Measurements from ENCODE around the gene KIF23. TPM values are rescaled to one million over a fixed set of nuclear protein-coding genes. Genes with fewer than 3 reads are reported as not detected.
"Not testable (repeated sequence)": the region's sequence is repeated elsewhere in the genome, so short reads cannot be mapped to it uniquely, and the experiment has no call there.

The KIF23 gene
- total and polyA plus RNA-seq, 11 donors: 0.23 to 7.7 (median 0.66) TPM; not detected in 1

DNA sequence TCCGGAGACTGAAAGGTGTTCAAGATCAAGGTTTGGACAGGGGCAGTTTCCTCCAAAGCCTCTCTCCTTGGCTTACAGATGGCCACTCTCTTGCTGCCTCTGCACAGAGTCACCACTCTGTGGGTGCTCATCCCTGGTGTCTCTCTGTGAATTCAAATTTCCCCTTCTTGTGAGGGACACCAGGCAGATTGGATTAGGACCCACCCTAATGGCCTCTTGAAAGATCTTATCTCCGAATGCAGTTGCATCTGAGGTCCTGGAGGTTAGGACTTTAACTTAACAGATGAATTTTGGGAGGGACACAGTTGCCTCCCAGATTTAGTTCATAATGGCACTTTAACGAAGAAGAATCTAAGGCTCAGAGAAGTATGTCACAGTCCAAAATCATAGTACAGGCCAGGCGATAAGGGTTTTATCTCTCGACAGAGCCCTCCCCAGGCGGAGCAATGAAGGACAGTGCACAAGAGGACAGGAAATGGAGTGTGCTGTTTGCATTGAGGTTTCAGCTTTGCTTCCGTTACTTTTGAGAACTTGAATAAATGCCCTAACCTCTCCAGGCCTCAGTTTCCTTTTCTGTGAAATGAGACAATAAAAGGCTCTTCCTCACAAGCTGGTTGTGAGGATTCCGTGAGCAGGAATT lies 38.9 kb upstream of the KIF23 start:
- no peak overlapping the region for H3K4me3 ChIP-seq
- no peaks in the 10 kb centered on the region for H3K4me1 ChIP-seq
- TF ChIP-seq, protein P1, sequence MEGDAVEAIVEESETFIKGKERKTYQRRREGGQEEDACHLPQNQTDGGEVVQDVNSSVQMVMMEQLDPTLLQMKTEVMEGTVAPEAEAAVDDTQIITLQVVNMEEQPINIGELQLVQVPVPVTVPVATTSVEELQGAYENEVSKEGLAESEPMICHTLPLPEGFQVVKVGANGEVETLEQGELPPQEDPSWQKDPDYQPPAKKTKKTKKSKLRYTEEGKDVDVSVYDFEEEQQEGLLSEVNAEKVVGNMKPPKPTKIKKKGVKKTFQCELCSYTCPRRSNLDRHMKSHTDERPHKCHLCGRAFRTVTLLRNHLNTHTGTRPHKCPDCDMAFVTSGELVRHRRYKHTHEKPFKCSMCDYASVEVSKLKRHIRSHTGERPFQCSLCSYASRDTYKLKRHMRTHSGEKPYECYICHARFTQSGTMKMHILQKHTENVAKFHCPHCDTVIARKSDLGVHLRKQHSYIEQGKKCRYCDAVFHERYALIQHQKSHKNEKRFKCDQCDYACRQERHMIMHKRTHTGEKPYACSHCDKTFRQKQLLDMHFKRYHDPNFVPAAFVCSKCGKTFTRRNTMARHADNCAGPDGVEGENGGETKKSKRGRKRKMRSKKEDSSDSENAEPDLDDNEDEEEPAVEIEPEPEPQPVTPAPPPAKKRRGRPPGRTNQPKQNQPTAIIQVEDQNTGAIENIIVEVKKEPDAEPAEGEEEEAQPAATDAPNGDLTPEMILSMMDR (IDR thresholded peaks at IDR 0.05): no peak
- TF ChIP-seq POLR2A (IDR thresholded peaks at IDR 0.05): no peak
- peaks cover 0 to 5% (median 0%) of the 10 kb centered on the region in 9 donors for H3K27me3 ChIP-seq
- intact Hi-C loops (cut with DNase I): no loop called here
- ATAC-seq (no peak), DNase-seq (no peak)
- no peaks in the 10 kb centered on the region for H3K36me3 ChIP-seq
- H3K9me3 ChIP-seq: peaks cover 0 to 5% (median 0%) of the 10 kb centered on the region in 12 donors
- no peak overlapping the region for H3K27ac ChIP-seq
- WGBS, 4 donors: 57 to 64% (median 58%) methylated on average over 8 of the region's 8 CpGs

DNA sequence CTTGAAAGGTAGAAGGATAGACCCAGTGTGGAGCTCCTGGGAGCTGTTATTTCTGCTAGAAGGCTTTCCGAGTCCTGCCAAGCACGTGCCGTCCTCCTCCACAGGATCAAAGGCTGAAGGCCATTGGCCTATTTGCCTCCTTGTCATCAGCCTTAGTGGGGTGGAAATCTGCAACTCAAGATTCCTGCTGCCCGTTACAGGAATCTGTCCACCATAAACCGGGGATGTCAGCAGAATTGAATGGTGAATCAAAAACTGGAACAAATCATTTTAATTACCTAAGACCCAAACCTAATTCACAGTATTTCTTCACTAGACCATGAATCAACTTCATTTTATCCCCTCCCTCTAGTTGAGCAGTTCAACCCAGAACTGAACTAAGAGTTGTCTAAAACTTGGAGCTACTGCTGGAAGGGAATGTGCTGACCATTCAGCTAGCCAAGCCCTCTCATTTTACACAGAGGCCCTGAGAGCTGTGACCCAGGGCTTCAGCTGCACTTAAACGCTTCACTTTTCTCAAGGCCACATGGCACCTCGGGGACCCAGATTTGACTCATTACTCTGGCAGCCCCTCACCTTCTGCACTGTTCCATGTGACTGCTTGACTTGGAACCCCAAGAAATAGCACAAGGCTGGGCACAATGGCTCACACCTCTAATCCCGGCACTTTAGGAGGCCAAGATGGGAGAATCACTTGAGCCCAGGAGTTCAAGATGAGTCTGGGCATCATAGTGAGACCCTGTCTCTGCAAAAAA lies 36.8 kb upstream of the KIF23 start:
- DNase-seq (no peak), ATAC-seq (no peak)
- peaks cover 0 to 5% (median 0%) of the 10 kb centered on the region in 12 donors for H3K9me3 ChIP-seq
- H3K4me1 ChIP-seq: no peaks in the 10 kb centered on the region
- no peak overlapping the region for H3K27ac ChIP-seq
- H3K4me3 ChIP-seq: no peak overlapping the region
- WGBS, 4 donors: 84 to 92% (median 90%) methylated on average over 8 of the region's 8 CpGs
- intact Hi-C loops (cut with DNase I): no loop called here
- no peaks in the 10 kb centered on the region for H3K36me3 ChIP-seq
- TF ChIP-seq, protein P1 (IDR thresholded peaks at IDR 0.05): no peak
- no peak for TF ChIP-seq POLR2A (IDR thresholded peaks at IDR 0.05)
- H3K27me3 ChIP-seq: peaks cover 0 to 5% (median 0%) of the 10 kb centered on the region in 9 donors

DNA sequence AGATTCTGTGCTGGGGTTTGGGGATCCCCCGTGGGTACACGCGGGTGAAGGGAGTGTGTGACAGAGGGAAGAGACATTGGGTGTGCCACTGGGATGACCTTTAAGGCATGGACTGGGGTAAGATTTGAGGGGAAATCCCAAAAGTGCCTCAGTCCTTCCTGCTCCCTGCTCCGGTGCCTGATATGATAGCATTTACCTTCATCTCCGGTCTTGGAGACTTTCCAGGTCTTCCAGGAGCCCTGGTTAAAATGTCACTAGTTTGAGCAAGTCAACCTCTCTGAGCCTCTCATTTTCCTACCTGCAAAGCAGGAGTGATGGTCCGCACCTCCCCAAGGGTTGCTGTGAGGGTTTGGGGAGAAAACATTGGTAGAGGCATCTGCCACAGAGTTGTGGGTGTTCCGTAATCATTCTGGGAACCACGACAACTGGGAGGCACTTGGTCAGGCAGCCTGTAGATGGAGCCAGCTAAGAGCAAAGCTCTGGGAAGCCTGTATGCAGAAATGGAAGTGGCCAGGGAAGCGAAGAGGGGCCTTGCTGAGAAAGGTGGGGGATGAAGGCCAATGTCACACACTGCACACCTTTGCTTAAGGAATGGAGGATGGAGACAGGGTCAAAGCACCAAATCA lies 33.9 kb upstream of the KIF23 start:
- Histone ChIP-seq H3K27ac (no peak overlapping the region), H3K4me3 (no peak overlapping the region), H3K27me3 (peaks cover 0 to 5% (median 0%) of the 10 kb centered on the region in 9 donors), H3K36me3 (no peaks in the 10 kb centered on the region), H3K4me1 (no peaks in the 10 kb centered on the region), H3K9me3 (no peaks in the 10 kb centered on the region)
- ATAC-seq (peak in 1 of 4 donors; percentile 22), DNase-seq (no peak)
- intact Hi-C loops (cut with DNase I): no loop called here
- 78 to 82% (median 81%) methylated on average over 9 of the region's 9 CpGs for WGBS, 4 donors
- TF ChIP-seq, protein P1 (IDR thresholded peaks at IDR 0.05): no peak
- no peak for TF ChIP-seq POLR2A (IDR thresholded peaks at IDR 0.05)

DNA sequence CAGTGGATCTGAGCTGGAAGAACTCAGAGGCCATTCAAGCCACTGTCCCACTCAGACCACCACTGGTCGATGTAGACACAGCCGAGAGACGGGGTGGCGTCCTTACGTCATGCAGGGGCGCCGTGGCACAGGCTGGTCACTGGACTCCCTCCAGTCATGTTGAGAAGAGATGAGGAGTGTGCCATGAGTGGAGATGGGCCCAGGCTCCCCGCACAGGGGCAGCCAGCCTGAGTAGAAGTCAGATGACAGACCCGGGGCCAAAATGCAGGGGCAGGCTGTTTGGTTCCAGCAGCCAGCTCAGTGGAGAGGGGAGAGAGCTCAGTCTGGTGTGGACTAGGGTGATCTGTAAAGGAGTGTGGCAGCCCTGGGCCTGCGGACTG lies 33.4 kb upstream of the KIF23 start:
- Histone ChIP-seq H3K27me3 (peaks cover 0 to 5% (median 0%) of the 10 kb centered on the region in 9 donors), H3K9me3 (no peaks in the 10 kb centered on the region), H3K27ac (no peak overlapping the region), H3K36me3 (no peaks in the 10 kb centered on the region), H3K4me3 (no peak overlapping the region), H3K4me1 (no peaks in the 10 kb centered on the region)
- ATAC-seq (no peak), DNase-seq (no peak)
- TF ChIP-seq, protein P1 (IDR thresholded peaks at IDR 0.05): no peak
- no peak for TF ChIP-seq POLR2A (IDR thresholded peaks at IDR 0.05)
- intact Hi-C loops (cut with DNase I): no loop called here
- WGBS, 4 donors: 91 to 100% (median 96%) methylated on average over 9 to 10 of the region's 10 CpGs

DNA sequence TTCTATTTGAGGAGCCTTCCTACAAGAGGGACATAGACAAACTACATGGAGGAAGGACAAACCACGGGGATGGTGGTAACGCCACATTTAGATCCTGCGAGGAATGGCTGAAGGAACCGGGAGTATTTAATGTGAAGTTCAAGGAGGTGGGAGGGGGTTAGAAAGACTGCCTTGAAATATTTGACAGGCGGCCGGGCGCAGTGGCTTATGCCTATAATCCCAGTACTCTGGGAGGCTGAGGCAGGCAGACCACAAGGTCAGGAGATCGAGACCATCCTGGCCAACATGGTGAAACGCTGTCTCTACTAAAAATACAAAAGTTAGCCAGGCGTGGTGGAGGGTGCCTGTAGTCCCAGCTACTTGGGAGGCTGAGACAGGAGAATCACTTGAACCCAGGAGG lies 32.0 kb upstream of the KIF23 start:
- intact Hi-C loops (cut with DNase I); H3K4me3 ChIP-seq; H3K9me3 ChIP-seq; H3K27me3 ChIP-seq; H3K27ac ChIP-seq; H3K36me3 ChIP-seq; H3K4me1 ChIP-seq; ATAC-seq; DNase-seq: not testable (repeated sequence)
- WGBS, 4 donors: 94 to 98% (median 94%) methylated on average over 10 of the region's 10 CpGs

DNA sequence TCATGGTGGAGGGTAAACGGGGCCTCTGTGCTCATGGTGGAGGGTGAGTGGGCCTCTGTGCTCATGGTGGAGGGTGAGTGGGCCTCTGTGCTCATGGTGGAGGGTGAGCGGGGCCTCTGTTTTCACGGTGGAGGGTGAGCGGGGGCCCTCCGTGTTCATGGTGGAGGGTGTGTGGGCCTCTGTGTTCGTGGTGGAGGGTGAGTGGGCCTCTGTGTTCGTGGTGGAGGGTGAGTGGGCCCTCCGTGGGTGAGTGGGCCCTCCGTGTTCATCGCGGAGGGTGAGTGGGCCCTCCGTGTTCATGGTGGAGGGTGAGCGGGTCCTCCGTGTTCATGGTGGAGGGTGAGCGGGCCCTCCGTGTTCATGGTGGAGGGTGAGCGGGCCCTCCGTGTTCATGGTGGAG lies 30.1 kb upstream of the KIF23 start:
- intact Hi-C loops (cut with DNase I); H3K27ac ChIP-seq; H3K9me3 ChIP-seq; H3K4me1 ChIP-seq; H3K27me3 ChIP-seq; H3K36me3 ChIP-seq; ATAC-seq; H3K4me3 ChIP-seq: not testable (repeated sequence)
- peak in 1 of 5 donors; percentile 18 for DNase-seq
- 92 to 98% (median 94%) methylated on average over 11 to 16 of the region's 18 CpGs for WGBS, 4 donors

All from heart left ventricle (tissue), 16 donors.